HCT116 (cell line): ENCODE measurements around the gene CLEC4F. TPM values are rescaled to one million over a fixed set of nuclear protein-coding genes. Genes with fewer than 3 reads are reported as not detected.

Experiments
- ATAC-seq: fragments of 200-7000 bp; cut with Tn5 transposase; 2 replicates; pipeline ENCODE4 v1.9.1; 2020; ENCODE audit warnings: mild to moderate bottlenecking, moderate library complexity
- BruUV-seq: library from RNA; stranded (reverse); fragments of 400-500 nt; replicated peaks from 2 replicates; lab custom pipeline; 2021; lab: Mats Ljungman, UMichigan
- CTCF ChIA-PET: fragments of 300-600 bp; sonication (Branson Sonifier 250); formaldehyde crosslinking; loops from one replicate; lab custom pipeline; 2021; ENCODE audit warnings: antibody characterized with exemption; lab: Charles Lee
- POLR2A ChIA-PET: fragments of 300-600, 350-600 bp; sonication (Branson Sonifier 250); formaldehyde crosslinking; loops from one replicate; lab custom pipeline; 2021; ENCODE audit warnings: antibody characterized with exemption; lab: Charles Lee
- RAD21 ChIA-PET, 2 experiments: fragments of 300-600 bp; sonication (Branson Sonifier 250); formaldehyde crosslinking; loops; one replicate each; lab custom pipeline; 2023; ENCODE audit warnings: low total read pairs in 2 of 2; ENCODE audit not compliant: uncharacterized antibody in 2 of 2, unreplicated experiment in 2 of 2, low non-redundant PET in 1 of 2; lab: Charles Lee
- DNase-seq: peaks from one replicate; pipeline ENCODE4 v3.0.0-alpha.2; 2010; ENCODE audit warnings: low read depth, low spot score
- H2AFZ ChIP-seq: fragments of 200-600 bp; shearing (Covaris generic), sonication (generic); 2 replicates; pipeline ENCODE4 v1.6.1; 2017; ENCODE audit warnings: low read depth, mixed run types, mixed read lengths, antibody characterized with exemption, low read length; ENCODE audit not compliant: poor library complexity, severe bottlenecking
- H3K27ac ChIP-seq: 2 replicates; pipeline ENCODE4 v1.5.1; 2012; ENCODE audit warnings: low read depth, low read length
- H3K27me3 ChIP-seq: fragments of 200-600 bp; sonication (generic); 2 replicates; pipeline ENCODE4 v1.6.1; 2016; ENCODE audit warnings: mixed run types, low read length, mixed read lengths; ENCODE audit not compliant: insufficient read depth
- H3K36me3 ChIP-seq, 2 experiments: fragments of 200-500 bp in 1 of 2; fragments of 200-600 bp in 1 of 2; sonication (Bioruptor generic) in 1 of 2; sonication (generic) in 1 of 2; 2 replicates each; pipeline versions ENCODE4 v1.5.1 to v1.6.1; 2014 to 2016; ENCODE audit warnings: low read length in 2 of 2, inconsistent platforms in 1 of 2, mixed read lengths in 1 of 2, mixed run types in 1 of 2; ENCODE audit not compliant: insufficient read depth in 2 of 2, control insufficient read depth in 1 of 2
- H3K4me1 ChIP-seq, 2 experiments: fragments of 200-600 bp in 1 of 2; sonication (generic) in 1 of 2; 2 replicates each; pipeline versions ENCODE4 v1.5.1 to v1.6.1; 2012 to 2017; ENCODE audit warnings: low read length in 2 of 2, inconsistent platforms in 1 of 2, mild to moderate bottlenecking in 1 of 2, mixed read lengths in 1 of 2, mixed run types in 1 of 2, moderate library complexity in 1 of 2; ENCODE audit not compliant: insufficient read depth in 2 of 2, control insufficient read depth in 1 of 2
- H3K4me2 ChIP-seq: fragments of 200-600 bp; sonication (generic); 2 replicates; pipeline ENCODE4 v1.6.1; 2017; ENCODE audit warnings: mixed run types, low read length, mixed read lengths
- H3K4me3 ChIP-seq, 2 experiments: fragments of 200-600 bp in 1 of 2; sonication (generic) in 1 of 2; replicated peaks in 1 of 2; 2 replicates each; pipeline ENCODE4 v1.5.1; 2011 to 2016; ENCODE audit warnings: low read length in 2 of 2, control low read depth in 1 of 2, low read depth in 1 of 2, mild to moderate bottlenecking in 1 of 2, mixed read lengths in 1 of 2, mixed run types in 1 of 2
- H3K79me2 ChIP-seq: fragments of 200-600 bp; sonication (generic); 2 replicates; pipeline ENCODE4 v1.6.1; 2017; ENCODE audit warnings: mild to moderate bottlenecking, mixed run types, low read length, moderate library complexity, mixed read lengths; ENCODE audit not compliant: insufficient read depth
- H3K9ac ChIP-seq: fragments of 200-600 bp; sonication (generic); 2 replicates; pipeline ENCODE4 v1.6.1; 2016; ENCODE audit warnings: low read length, mixed read lengths
- H3K9me2 ChIP-seq: fragments of 200-600 bp; sonication (generic), shearing (Covaris generic); 2 replicates; pipeline ENCODE4 v1.6.1; 2017; ENCODE audit warnings: mixed run types, mild to moderate bottlenecking, moderate library complexity; ENCODE audit not compliant: insufficient read depth
- H3K9me3 ChIP-seq, 2 experiments: fragments of 200-500 bp in 1 of 2; fragments of 200-600 bp in 1 of 2; sonication (Bioruptor generic) in 1 of 2; sonication (generic) in 1 of 2; 2 replicates each; pipeline ENCODE4 v1.6.1; 2014 to 2017; ENCODE audit warnings: low read length in 2 of 2, mixed read lengths in 2 of 2, inconsistent platforms in 1 of 2, low read depth in 1 of 2, mild to moderate bottlenecking in 1 of 2, mixed run types in 1 of 2, moderate library complexity in 1 of 2; ENCODE audit not compliant: control insufficient read depth in 1 of 2, insufficient read depth in 1 of 2
- H4K20me1 ChIP-seq: fragments of 200-600 bp; sonication (generic), shearing (Covaris generic); 2 replicates; pipeline ENCODE4 v1.6.1; 2017; ENCODE audit warnings: mixed run types, mild to moderate bottlenecking, moderate library complexity; ENCODE audit not compliant: insufficient read depth
- CEBPB ChIP-seq: IDR thresholded peaks from 2 replicates; pipeline ENCODE4 v1.6.1; 2012; ENCODE audit warnings: low read depth
- CTCF ChIP-seq, 3 experiments: fragments of 200-600 bp in 1 of 3; sonication (generic) in 1 of 3; IDR thresholded peaks in 2 of 3; conservative IDR thresholded peaks in 1 of 3; 2 replicates each; pipeline ENCODE4 v1.5.1; 2012 to 2017; ENCODE audit warnings: low read depth in 2 of 3, low read length in 2 of 3, antibody characterized with exemption in 1 of 3, borderline replicate concordance in 1 of 3, control low read depth in 1 of 3, mild to moderate bottlenecking in 1 of 3, mixed read lengths in 1 of 3, mixed run types in 1 of 3, moderate library complexity in 1 of 3; ENCODE audit not compliant: insufficient read depth in 1 of 3
- EGR1 ChIP-seq: IDR thresholded peaks from 2 replicates; pipeline ENCODE4 v1.6.1; 2012; ENCODE audit warnings: low read depth
- ELF1 ChIP-seq: IDR thresholded peaks from 2 replicates; pipeline ENCODE4 v1.6.1; 2012; ENCODE audit warnings: low read depth, borderline replicate concordance
- EZH2 ChIP-seq: fragments of 200-600 bp; sonication (generic); IDR thresholded peaks from 2 replicates; pipeline ENCODE4 v1.6.1; 2017; ENCODE audit warnings: antibody characterized with exemption, mixed run types
- EZH2phosphoT487 ChIP-seq: fragments of 200-600 bp; IDR thresholded peaks from 2 replicates; pipeline ENCODE4 v1.6.1; 2018; ENCODE audit warnings: antibody characterized with exemption, borderline replicate concordance
- FOSL1 ChIP-seq: IDR thresholded peaks from 2 replicates; pipeline ENCODE4 v1.6.1; 2012; ENCODE audit warnings: low read depth
- JUND ChIP-seq: IDR thresholded peaks from 2 replicates; pipeline ENCODE4 v1.6.1; 2012
- POLR2AphosphoS5 ChIP-seq: IDR thresholded peaks from 2 replicates; pipeline ENCODE4 v1.6.1; 2011; ENCODE audit warnings: mild to moderate bottlenecking, low read depth, low read length, moderate library complexity
- RAD21 ChIP-seq: IDR thresholded peaks from 2 replicates; pipeline ENCODE4 v1.6.1; 2012; ENCODE audit warnings: low read depth, mild to moderate bottlenecking
- SIN3A ChIP-seq: IDR thresholded peaks from 2 replicates; pipeline ENCODE4 v1.6.1; 2012; ENCODE audit warnings: low read depth
- SP1 ChIP-seq: IDR thresholded peaks from 2 replicates; pipeline ENCODE4 v1.6.1; 2012; ENCODE audit warnings: low read depth
- SRF ChIP-seq: IDR thresholded peaks from 2 replicates; pipeline ENCODE4 v1.6.1; 2012; ENCODE audit warnings: low read depth
- TCF7L2 ChIP-seq: IDR thresholded peaks from 2 replicates; pipeline ENCODE4 v1.7.0; 2011; ENCODE audit warnings: borderline replicate concordance, inconsistent platforms; ENCODE audit not compliant: insufficient read depth, insufficient read length; ENCODE audit errors: extremely low read depth
- YY1 ChIP-seq: IDR thresholded peaks from 2 replicates; pipeline ENCODE4 v1.6.1; 2011; ENCODE audit warnings: low read length, low read depth, moderate library complexity, mild to moderate bottlenecking; ENCODE audit not compliant: insufficient replicate concordance; ENCODE audit errors: extremely low read depth
- ZFX ChIP-seq: fragments of 450-650 bp; IDR thresholded peaks from 2 replicates; pipeline ENCODE4 v1.6.1; 2017
- ZNF274 ChIP-seq: fragments of 200-500 bp; sonication (Bioruptor generic); IDR thresholded peaks from 2 replicates; pipeline ENCODE4 v1.6.1; 2014; ENCODE audit warnings: mild to moderate bottlenecking, low read depth, low read length, inconsistent platforms
- intact Hi-C: fragments of 100-400 bp; cut with micrococcal nuclease; formaldehyde crosslinking; loops from 2 replicates; pipeline ENCODE4 v1.10.0; 2022
- total RNA-seq: library from RNA; stranded (reverse); gene quantifications from one replicate; pipeline ENCODE4 v1.2.1, GENCODE V29; 2021; ENCODE audit not compliant: unreplicated experiment
- TF ChIP-seq, protein P1 (sequence below): IDR thresholded peaks from 2 replicates; pipeline ENCODE4 v1.6.1; 2012
- TF ChIP-seq, protein P2 (sequence below): IDR thresholded peaks from 2 replicates; pipeline ENCODE4 v1.6.1; 2012
- TF ChIP-seq, protein P3 (sequence below): IDR thresholded peaks from 2 replicates; pipeline ENCODE4 v1.6.1; 2011; ENCODE audit warnings: mild to moderate bottlenecking, low read length, moderate library complexity; ENCODE audit not compliant: insufficient replicate concordance; ENCODE audit errors: extremely low read depth

Gene CLEC4F
- total RNA-seq, 1 experiment from 2014 or later, result not detected

DNA sequence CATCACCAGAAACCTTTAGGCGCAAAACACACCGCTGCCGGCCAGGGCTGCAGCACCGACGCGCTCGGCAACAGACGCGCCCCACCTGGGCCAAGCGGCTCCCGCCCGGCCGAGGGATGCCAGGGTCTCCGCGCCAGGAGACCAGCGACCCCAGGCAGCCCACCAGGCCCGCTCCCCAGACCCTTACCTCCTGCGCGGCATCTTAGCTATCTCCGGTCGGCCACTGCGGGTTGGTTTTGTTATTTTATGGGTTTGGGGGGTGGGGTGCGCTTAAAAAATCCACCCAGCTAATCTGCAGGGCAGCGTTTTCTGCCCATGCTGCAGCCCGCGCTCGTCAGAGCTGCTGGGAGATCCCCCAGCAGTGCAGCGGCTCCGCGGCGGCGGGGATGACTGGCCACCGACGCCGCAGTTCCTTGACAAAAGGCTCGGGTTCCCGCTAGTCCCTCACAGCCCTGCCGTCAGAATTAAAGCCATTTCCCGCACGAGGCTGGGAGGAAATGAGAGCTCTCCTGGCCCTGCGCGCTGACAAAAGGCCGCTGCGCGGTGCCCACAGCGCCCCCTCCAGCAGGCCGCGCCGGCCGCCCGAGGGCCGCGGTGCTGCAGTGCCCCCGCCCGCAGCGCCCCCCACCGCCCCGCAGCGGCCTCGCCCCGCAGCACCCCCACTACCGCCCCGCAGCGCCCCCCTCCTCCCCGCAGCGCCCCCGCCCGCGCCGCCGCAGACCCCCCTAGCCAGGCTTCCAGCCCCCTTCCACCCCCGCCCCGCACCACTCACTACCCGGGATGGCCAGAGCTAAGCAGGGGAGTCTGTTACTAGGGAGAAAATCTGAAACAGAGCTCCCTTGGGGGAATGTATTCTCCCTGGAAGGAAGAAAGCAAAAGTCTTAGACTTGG lies 52.5 kb downstream of the CLEC4F start, which contains the start of gene ADD2:
Gene ADD2, minus strand, starts transcription at position 502 of the 891 bp plus-strand sequence. CDS start 61,792 bp downstream, outside the sequence.
- Histone ChIP-seq H3K9me2 (no peaks in the 10 kb centered on the region), H4K20me1 (no peaks in the 10 kb centered on the region), H3K9ac (no peak within 1 kb of the TSS), H3K27me3 (no peaks in the 10 kb centered on the region), H3K4me1 (no peaks in the 10 kb centered on the region), H2AFZ (no peak within 1 kb of the TSS)
- CTCF ChIA-PET, result interaction anchor here (0.6 kb wide), 1 partner anchor 169 kb away, joined by 3 read pairs; no protein-coding TSS in a partner anchor
- no TSS peak for BruUV-seq
- TF ChIP-seq ELF1 (no peak), EZH2 (no peak), CEBPB (no peak), EGR1 (no peak), SIN3A (no peak), SP1 (no peak), YY1 (no peak), CTCF (IDR thresholded peaks at IDR 0.05 in 2 of 3, conservative IDR thresholded peaks at IDR 0.05 in 1 of 3; ENCODE audit: borderline replicate concordance in 1 of 3, insufficient read depth in 1 of 3, low read depth in 2 of 3, low read length in 2 of 3) (no peak), POLR2AphosphoS5 (no peak), ZFX (no peak), ZNF274 (no peak), FOSL1 (no peak), JUND (no peak), EZH2phosphoT487 (no peak), RAD21 (no peak), SRF (no peak), TCF7L2 (no peak)
- TF ChIP-seq, protein P1, sequence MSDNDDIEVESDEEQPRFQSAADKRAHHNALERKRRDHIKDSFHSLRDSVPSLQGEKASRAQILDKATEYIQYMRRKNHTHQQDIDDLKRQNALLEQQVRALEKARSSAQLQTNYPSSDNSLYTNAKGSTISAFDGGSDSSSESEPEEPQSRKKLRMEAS, result no peak
- TF ChIP-seq, protein P2, sequence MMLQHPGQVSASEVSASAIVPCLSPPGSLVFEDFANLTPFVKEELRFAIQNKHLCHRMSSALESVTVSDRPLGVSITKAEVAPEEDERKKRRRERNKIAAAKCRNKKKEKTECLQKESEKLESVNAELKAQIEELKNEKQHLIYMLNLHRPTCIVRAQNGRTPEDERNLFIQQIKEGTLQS, result no peak
- TF ChIP-seq, protein P3, sequence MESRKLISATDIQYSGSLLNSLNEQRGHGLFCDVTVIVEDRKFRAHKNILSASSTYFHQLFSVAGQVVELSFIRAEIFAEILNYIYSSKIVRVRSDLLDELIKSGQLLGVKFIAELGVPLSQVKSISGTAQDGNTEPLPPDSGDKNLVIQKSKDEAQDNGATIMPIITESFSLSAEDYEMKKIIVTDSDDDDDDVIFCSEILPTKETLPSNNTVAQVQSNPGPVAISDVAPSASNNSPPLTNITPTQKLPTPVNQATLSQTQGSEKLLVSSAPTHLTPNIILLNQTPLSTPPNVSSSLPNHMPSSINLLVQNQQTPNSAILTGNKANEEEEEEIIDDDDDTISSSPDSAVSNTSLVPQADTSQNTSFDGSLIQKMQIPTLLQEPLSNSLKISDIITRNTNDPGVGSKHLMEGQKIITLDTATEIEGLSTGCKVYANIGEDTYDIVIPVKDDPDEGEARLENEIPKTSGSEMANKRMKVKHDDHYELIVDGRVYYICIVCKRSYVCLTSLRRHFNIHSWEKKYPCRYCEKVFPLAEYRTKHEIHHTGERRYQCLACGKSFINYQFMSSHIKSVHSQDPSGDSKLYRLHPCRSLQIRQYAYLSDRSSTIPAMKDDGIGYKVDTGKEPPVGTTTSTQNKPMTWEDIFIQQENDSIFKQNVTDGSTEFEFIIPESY, result no peak
- TF ChIP-seq, all 23 proteins: peak for 0
- Histone ChIP-seq H3K27ac (no peak within 1 kb of the TSS), H3K36me3 (no peaks in the 10 kb centered on the region), H3K79me2 (no peaks in the 10 kb centered on the region), H3K9me3 (no peaks in the 10 kb centered on the region), H3K4me3 (no peak within 1 kb of the TSS), H3K4me2 (no peak within 1 kb of the TSS)
- intact Hi-C loops, result no loop called here
- ATAC-seq (no peak), DNase-seq (no peak)
- POLR2A ChIA-PET, result no interaction called here
- RAD21 ChIA-PET, result no interaction called here
